Keratinocyte (primary cell): ENCODE results near the gene CSNK1G2.

ENCODE experiments used
- CTCF ChIP-seq, 3 experiments: IDR thresholded peaks in 1 of 3; conservative IDR thresholded peaks in 1 of 3; optimal IDR thresholded peaks in 1 of 3; 2 replicates in 2 of 3; 3 replicates in 1 of 3; pipeline versions ENCODE3 to v1.5.1; 2011; ENCODE audit warnings: low read length in 3 of 3, mild to moderate bottlenecking in 3 of 3, moderate library complexity in 2 of 3, control low read depth in 1 of 3, inconsistent platforms in 1 of 3; ENCODE audit not compliant: insufficient read depth in 2 of 3; ENCODE audit errors: extremely low read depth in 1 of 3
- EZH2 ChIP-seq: IDR thresholded peaks from one replicate; pipeline ENCODE4 v1.6.1; 2012; ENCODE audit warnings: inconsistent platforms, mild to moderate bottlenecking, low read length, moderate library complexity

DNA sequence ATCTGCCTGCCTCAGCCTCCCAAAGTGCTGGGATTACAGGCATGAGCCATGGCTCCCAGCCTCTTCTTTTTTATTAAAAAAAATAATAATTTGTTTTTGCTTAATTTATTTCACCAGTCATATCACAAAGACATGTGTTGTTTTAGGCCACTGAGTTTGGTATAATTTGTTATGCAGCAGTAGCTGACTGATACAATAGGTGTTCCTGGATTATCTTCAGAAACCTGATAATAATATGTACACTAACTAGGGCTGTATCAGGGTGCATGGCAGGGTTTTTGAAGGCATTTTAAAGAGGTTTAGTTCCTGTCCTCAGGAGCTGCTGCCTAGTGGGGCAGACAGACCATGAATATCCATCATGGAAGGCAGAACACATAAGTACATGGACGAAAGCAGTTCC is 9.5 kb upstream of the CSNK1G2 start:
- TF ChIP-seq CTCF (optimal IDR thresholded peaks at IDR 0.05 in 1 of 3, IDR thresholded peaks at IDR 0.05 in 1 of 3, conservative IDR thresholded peaks at IDR 0.05 in 1 of 3; ENCODE audit: extremely low read depth in 1 of 3, insufficient read depth in 2 of 3, low read length in 3 of 3) (no peak), EZH2 (no peak)
